ENCODE data around the gene ETV1.

ETV1 gene

GRCh38 chr7:13987395-13987794 is 2.1 kb downstream of the ETV1 start:
- DNase-seq: no peak
- H3K27ac ChIP-seq: peak overlapping the region; percentile 42
- in situ Hi-C loops (cut with HindIII; ENCODE audit: low pct_ligation_motif_present, low sequenced_read_pairs): no loop called here
- no peaks in the 10 kb centered on the region for H3K36me3 ChIP-seq (replicated peaks)
- H3K4me3 ChIP-seq (ENCODE audit: low read depth, low read length): peak overlapping the region; percentile 88
- TF ChIP-seq CTCF (IDR thresholded peaks at IDR 0.05; ENCODE audit: low read depth, low read length, missing control alignments): no peak
- H3K27me3 ChIP-seq (replicated peaks): no peaks in the 10 kb centered on the region

- H3K4me3 ChIP-seq (ENCODE audit: low read depth, low read length): no peak overlapping the region
- no peak for TF ChIP-seq CTCF (IDR thresholded peaks at IDR 0.05; ENCODE audit: low read depth, low read length, missing control alignments)
- in situ Hi-C loops (cut with HindIII; ENCODE audit: low pct_ligation_motif_present, low sequenced_read_pairs): no loop called here
- H3K36me3 ChIP-seq (replicated peaks): no peaks in the 10 kb centered on the region
- no peak overlapping the region for H3K27ac ChIP-seq
- no peaks in the 10 kb centered on the region for H3K27me3 ChIP-seq (replicated peaks)
- DNase-seq: no peak
Measured at GRCh38 chr7:13986208-13986607, 3.3 kb downstream of the ETV1 start.

GRCh38 chr7:13984831-13985685 is 4.4 kb downstream of the ETV1 start:
- no peaks in the 10 kb centered on the region for H3K36me3 ChIP-seq (replicated peaks)
- no peaks in the 10 kb centered on the region for H3K27me3 ChIP-seq (replicated peaks)
- no peak overlapping the region for H3K4me3 ChIP-seq (ENCODE audit: low read depth, low read length)
- TF ChIP-seq CTCF (IDR thresholded peaks at IDR 0.05; ENCODE audit: low read depth, low read length, missing control alignments): no peak
- no peak overlapping the region for H3K27ac ChIP-seq
- in situ Hi-C loops (cut with HindIII; ENCODE audit: low pct_ligation_motif_present, low sequenced_read_pairs): no loop called here
- no peak for DNase-seq

GRCh38 chr7:13984061-13984460 is 5.4 kb downstream of the ETV1 start:
- H3K27me3 ChIP-seq (replicated peaks): no peaks in the 10 kb centered on the region
- DNase-seq: no peak
- in situ Hi-C loops (cut with HindIII; ENCODE audit: low pct_ligation_motif_present, low sequenced_read_pairs): no loop called here
- TF ChIP-seq CTCF (IDR thresholded peaks at IDR 0.05; ENCODE audit: low read depth, low read length, missing control alignments): no peak
- H3K27ac ChIP-seq: no peak overlapping the region
- H3K4me3 ChIP-seq (ENCODE audit: low read depth, low read length): no peak overlapping the region
- H3K36me3 ChIP-seq (replicated peaks): no peaks in the 10 kb centered on the region

GRCh38 chr7:13982940-13983677 is 6.4 kb downstream of the ETV1 start:
- no peak for TF ChIP-seq CTCF (IDR thresholded peaks at IDR 0.05; ENCODE audit: low read depth, low read length, missing control alignments)
- Histone ChIP-seq H3K27me3 (replicated peaks) (no peaks in the 10 kb centered on the region), H3K27ac (no peak overlapping the region), H3K4me3 (ENCODE audit: low read depth, low read length) (no peak overlapping the region), H3K36me3 (replicated peaks) (no peaks in the 10 kb centered on the region)
- DNase-seq: no peak
- in situ Hi-C loops (cut with HindIII; ENCODE audit: low pct_ligation_motif_present, low sequenced_read_pairs): no loop called here

Measured in brain microvascular endothelial cell (primary cell).